Fibroblast of lung (primary cell): ENCODE results near the gene TENM4. TPM values are rescaled to one million over a fixed set of nuclear protein-coding genes. Genes with fewer than 3 reads are reported as not detected.
A peak's percentile ranks its signal among the peaks of the same experiment; 100 is the strongest.

Source experiments
- DNase-seq, 2 donors: peaks; one replicate each; pipeline versions ENCODE4 v3.0.0 to v3.0.0-alpha.2; 2010; ENCODE audit warnings: low read depth in 2 of 2
- H2AFZ ChIP-seq: 2 replicates; pipeline ENCODE4 v1.5.1; 2012; ENCODE audit warnings: low read length, control low read depth, inconsistent platforms
- H3K27ac ChIP-seq: 2 replicates; pipeline ENCODE4 v1.5.1; 2011; ENCODE audit warnings: low read length, control low read depth; ENCODE audit not compliant: insufficient read depth
- H3K27me3 ChIP-seq: 2 replicates; pipeline ENCODE4 v1.5.1; 2011; ENCODE audit warnings: mild to moderate bottlenecking, low read length; ENCODE audit not compliant: control insufficient read depth, insufficient read depth
- H3K36me3 ChIP-seq: 2 replicates; pipeline ENCODE4 v1.5.1; 2011; ENCODE audit warnings: low read length; ENCODE audit not compliant: control insufficient read depth, insufficient read depth
- H3K4me1 ChIP-seq: 2 replicates; pipeline ENCODE4 v1.5.1; 2011; ENCODE audit warnings: low read length; ENCODE audit not compliant: control insufficient read depth, insufficient read depth; ENCODE audit errors: extremely low read depth
- H3K4me2 ChIP-seq: 2 replicates; pipeline ENCODE4 v1.5.1; 2011; ENCODE audit warnings: low read length, control low read depth; ENCODE audit not compliant: insufficient read depth; ENCODE audit errors: extremely low read depth
- H3K4me3 ChIP-seq, 4 experiments: fragments of 200-600 bp in 1 of 4; sonication (generic) in 1 of 4; replicated peaks in 1 of 4; 2 replicates each; pipeline ENCODE4 v1.5.1; 2011 to 2016; ENCODE audit warnings: low read length in 4 of 4, low read depth in 3 of 4, mild to moderate bottlenecking in 3 of 4, control low read depth in 2 of 4, inconsistent platforms in 1 of 4, mixed read lengths in 1 of 4; ENCODE audit not compliant: insufficient read depth in 1 of 4; ENCODE audit errors: control extremely low read depth in 1 of 4
- H3K79me2 ChIP-seq: 2 replicates; pipeline ENCODE4 v1.5.1; 2012; ENCODE audit warnings: mild to moderate bottlenecking, low read length, inconsistent platforms; ENCODE audit not compliant: control insufficient read depth, insufficient read depth
- H3K9ac ChIP-seq: 2 replicates; pipeline ENCODE4 v1.5.1; 2011; ENCODE audit warnings: mild to moderate bottlenecking, low read length, control low read depth; ENCODE audit not compliant: insufficient read depth
- H3K9me3 ChIP-seq: 2 replicates; pipeline ENCODE4 v1.5.1; 2012; ENCODE audit warnings: low read depth, low read length; ENCODE audit not compliant: control insufficient read depth, insufficient read depth
- H4K20me1 ChIP-seq: 2 replicates; pipeline ENCODE4 v1.5.1; 2011; ENCODE audit warnings: low read length; ENCODE audit not compliant: control insufficient read depth, insufficient read depth; ENCODE audit errors: extremely low read depth
- EZH2 ChIP-seq: IDR thresholded peaks from 2 replicates; pipeline ENCODE4 v1.5.1; 2012; ENCODE audit warnings: low read length, control low read depth, mild to moderate bottlenecking; ENCODE audit errors: missing control alignments
- polyA plus RNA-seq, 2 donors: library from polyadenylated mRNA; depleted of rRNA in 1 of 2; stranded (reverse) in 1 of 2; unstranded in 1 of 2; fragments of >200 nt; gene quantifications; 2 replicates each; pipeline ENCODE4 v1.2.1, GENCODE V29; 2011 to 2012; ENCODE audit warnings: missing spikeins in 1 of 2
- total RNA-seq: library from RNA; depleted of rRNA; stranded (reverse); fragments of >200 nt; gene quantifications from 2 replicates; pipeline ENCODE4 v1.2.1, GENCODE V29; 2014
- TF ChIP-seq, protein P1 (sequence below), 2 donors: IDR thresholded peaks in 1 of 2; conservative IDR thresholded peaks in 1 of 2; 1 replicate in 1 of 2; 2 replicates in 1 of 2; pipeline ENCODE4 v1.5.1; 2011 to 2012; ENCODE audit warnings: low read length in 2 of 2, control low read depth in 1 of 2, inconsistent platforms in 1 of 2, low read depth in 1 of 2, mild to moderate bottlenecking in 1 of 2

TENM4 gene
- total and polyA plus RNA-seq, 2 donors (not counting 1 experiment from before 2014, with no cell fraction given) = 4.6 to 48.4 TPM

DNA sequence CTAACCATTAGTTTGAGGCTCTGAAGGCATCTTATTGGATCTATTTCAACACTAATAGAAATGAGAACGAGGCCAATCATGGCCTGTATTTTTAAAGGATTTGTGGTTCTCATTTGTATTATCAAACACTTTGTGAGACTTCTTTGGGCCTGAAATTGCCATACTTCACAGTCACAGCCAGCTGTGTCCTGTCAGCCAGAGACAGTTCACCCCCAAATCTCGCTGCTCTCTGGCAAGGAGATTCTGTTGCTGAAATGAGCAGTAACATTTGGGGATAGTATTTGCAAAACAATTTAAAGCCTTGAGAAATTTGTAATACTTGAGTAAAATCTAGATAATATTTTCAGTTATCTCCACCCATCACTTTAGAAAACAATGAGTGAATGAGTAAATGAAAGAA is 26.9 kb upstream of the TENM4 start:
- H3K4me2 ChIP-seq = no peak overlapping the region
- no peaks in the 10 kb centered on the region for H3K4me1 ChIP-seq
- DNase-seq = peak in 1 of 2 donors; percentile 45
- no peak overlapping the region for H2AFZ ChIP-seq
- H3K79me2 ChIP-seq = no peaks in the 10 kb centered on the region
- no peak overlapping the region for H3K4me3 ChIP-seq
- H3K27ac ChIP-seq = no peak overlapping the region
- H3K36me3 ChIP-seq = no peaks in the 10 kb centered on the region
- TF ChIP-seq EZH2 = no peak
- TF ChIP-seq, protein P1, sequence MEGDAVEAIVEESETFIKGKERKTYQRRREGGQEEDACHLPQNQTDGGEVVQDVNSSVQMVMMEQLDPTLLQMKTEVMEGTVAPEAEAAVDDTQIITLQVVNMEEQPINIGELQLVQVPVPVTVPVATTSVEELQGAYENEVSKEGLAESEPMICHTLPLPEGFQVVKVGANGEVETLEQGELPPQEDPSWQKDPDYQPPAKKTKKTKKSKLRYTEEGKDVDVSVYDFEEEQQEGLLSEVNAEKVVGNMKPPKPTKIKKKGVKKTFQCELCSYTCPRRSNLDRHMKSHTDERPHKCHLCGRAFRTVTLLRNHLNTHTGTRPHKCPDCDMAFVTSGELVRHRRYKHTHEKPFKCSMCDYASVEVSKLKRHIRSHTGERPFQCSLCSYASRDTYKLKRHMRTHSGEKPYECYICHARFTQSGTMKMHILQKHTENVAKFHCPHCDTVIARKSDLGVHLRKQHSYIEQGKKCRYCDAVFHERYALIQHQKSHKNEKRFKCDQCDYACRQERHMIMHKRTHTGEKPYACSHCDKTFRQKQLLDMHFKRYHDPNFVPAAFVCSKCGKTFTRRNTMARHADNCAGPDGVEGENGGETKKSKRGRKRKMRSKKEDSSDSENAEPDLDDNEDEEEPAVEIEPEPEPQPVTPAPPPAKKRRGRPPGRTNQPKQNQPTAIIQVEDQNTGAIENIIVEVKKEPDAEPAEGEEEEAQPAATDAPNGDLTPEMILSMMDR (conservative IDR thresholded peaks at IDR 0.05 in 1 of 2, IDR thresholded peaks at IDR 0.05 in 1 of 2; ENCODE audit: low read depth in 1 of 2, low read length in 2 of 2) = no peak
- no peaks in the 10 kb centered on the region for H3K9me3 ChIP-seq
- H4K20me1 ChIP-seq = no peaks in the 10 kb centered on the region
- H3K9ac ChIP-seq = no peak overlapping the region
- no peaks in the 10 kb centered on the region for H3K27me3 ChIP-seq

DNA sequence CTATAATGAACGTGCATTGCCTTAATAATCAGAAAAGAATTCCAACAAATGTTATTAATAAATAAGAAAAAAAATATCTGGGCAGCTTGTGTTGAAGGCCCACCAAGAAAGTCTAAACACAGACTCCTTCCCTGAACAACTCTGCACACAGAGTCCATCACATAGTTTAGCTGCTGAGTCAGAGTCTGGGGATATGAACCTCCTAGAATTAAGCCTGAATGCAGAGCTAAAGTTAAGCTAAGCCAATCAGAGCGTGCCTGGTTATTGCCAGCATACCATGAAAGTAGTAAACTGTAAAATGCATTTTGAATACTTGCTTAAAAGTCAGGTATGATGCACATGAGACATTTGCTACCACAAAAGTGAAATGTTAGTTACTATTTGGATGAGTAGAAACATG is 25.6 kb upstream of the TENM4 start:
- Histone ChIP-seq H2AFZ (no peak overlapping the region), H3K36me3 (no peaks in the 10 kb centered on the region), H3K27me3 (no peaks in the 10 kb centered on the region), H3K4me3 (no peak overlapping the region), H3K4me1 (no peaks in the 10 kb centered on the region), H3K9ac (no peak overlapping the region), H3K9me3 (no peaks in the 10 kb centered on the region), H3K79me2 (no peaks in the 10 kb centered on the region), H3K27ac (no peak overlapping the region), H3K4me2 (no peak overlapping the region), H4K20me1 (no peaks in the 10 kb centered on the region)
- no peak for TF ChIP-seq EZH2
- TF ChIP-seq, protein P1 (conservative IDR thresholded peaks at IDR 0.05 in 1 of 2, IDR thresholded peaks at IDR 0.05 in 1 of 2; ENCODE audit: low read depth in 1 of 2, low read length in 2 of 2) = no peak
- DNase-seq = peak; percentile 65 to 84

DNA sequence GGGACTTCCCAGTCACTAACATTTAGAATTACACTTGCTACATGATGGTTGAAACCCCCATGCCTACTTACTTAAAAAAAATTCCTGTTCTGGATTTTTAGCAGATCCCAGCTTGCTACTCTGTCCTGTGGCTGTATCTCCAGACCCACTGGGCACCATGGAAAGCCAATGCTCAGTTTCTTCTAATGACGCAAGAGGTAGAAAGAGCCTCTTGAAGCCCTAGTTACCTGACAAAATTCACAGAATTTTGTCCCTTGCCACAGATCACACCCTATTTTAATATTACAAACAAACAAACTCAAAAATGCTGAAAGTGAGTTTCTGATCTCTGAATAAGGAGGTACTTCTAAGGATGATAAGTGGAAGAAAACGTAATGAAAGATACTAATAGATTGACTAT is 24.3 kb upstream of the TENM4 start:
- Histone ChIP-seq H3K4me2 (no peak overlapping the region), H3K36me3 (no peaks in the 10 kb centered on the region), H3K4me3 (no peak overlapping the region), H3K9me3 (no peaks in the 10 kb centered on the region), H3K79me2 (no peaks in the 10 kb centered on the region), H3K27ac (no peak overlapping the region), H3K27me3 (no peaks in the 10 kb centered on the region), H2AFZ (no peak overlapping the region), H3K9ac (no peak overlapping the region), H4K20me1 (no peaks in the 10 kb centered on the region), H3K4me1 (no peaks in the 10 kb centered on the region)
- DNase-seq = no peak
- no peak for TF ChIP-seq EZH2
- TF ChIP-seq, protein P1 (conservative IDR thresholded peaks at IDR 0.05 in 1 of 2, IDR thresholded peaks at IDR 0.05 in 1 of 2; ENCODE audit: low read depth in 1 of 2, low read length in 2 of 2) = no peak
